ENCODE data around the gene MYRIP. TPM values are rescaled to one million over a fixed set of nuclear protein-coding genes. Genes with fewer than 3 reads are reported as not detected.

The MYRIP gene
- total and polyA plus RNA-seq, 2 of the 4 experiments (the other 2 are of a cell fraction): not detected

GRCh38 chr3:40116478-40117177 is 307.2 kb downstream of the MYRIP start:
- dilution Hi-C loops (cut with HindIII; ENCODE audit: low sequenced_read_pairs, unreplicated experiment): no loop called here
- no peak overlapping the region for H3K23ac ChIP-seq (ENCODE audit: low read depth, low read length)
- CTCF ChIA-PET: no interaction called here
- POLR2A ChIA-PET (ENCODE audit: unreplicated experiment): no interaction called here
- no peak overlapping the region for H3K18ac ChIP-seq (ENCODE audit: low read depth, low read length)
- no peak overlapping the region for H3K4ac ChIP-seq (ENCODE audit: low read depth, low read length)
- H4K20me1 ChIP-seq (ENCODE audit: insufficient read depth, low read length): no peaks in the 10 kb centered on the region
- no peak overlapping the region for H2BK15ac ChIP-seq (ENCODE audit: low read depth, low read length)
- no peak overlapping the region for H3K9ac ChIP-seq (ENCODE audit: low read depth, low read length)
- H3K27ac ChIP-seq (ENCODE audit: insufficient read depth, low read length): no peak overlapping the region
- H2AFZ ChIP-seq (replicated peaks; ENCODE audit: low read length, poor library complexity): no peak overlapping the region
- DNase-seq (peak; percentile 6), ATAC-seq (ENCODE audit: low read depth) (peak; percentile 35; the same call in 1 of the 2 replicates)
- H4K91ac ChIP-seq (ENCODE audit: insufficient read depth, low read depth, low read length): no peak overlapping the region
- H2BK5ac ChIP-seq (ENCODE audit: low read depth, low read length, poor library complexity, severe bottlenecking): no peak overlapping the region
- in situ Hi-C loops (cut with MboI; ENCODE audit: low sequenced_read_pairs): no loop called here
- WGBS, 2 experiments (ENCODE audit: extremely low coverage in 2 of 2, insufficient read length in 1 of 2): no CpG with 5 or more reads among the region's 9 CpGs
- no peak overlapping the region for H2BK20ac ChIP-seq (ENCODE audit: low read depth, low read length)
- H2AK5ac ChIP-seq (ENCODE audit: low read depth, low read length): no peak overlapping the region
- TF ChIP-seq SMC3 (IDR thresholded peaks at IDR 0.05; ENCODE audit: low read depth, low read length): no peak
- no peak for TF ChIP-seq ELK1 (IDR thresholded peaks at IDR 0.05; ENCODE audit: borderline replicate concordance, low read depth, low read length)
- TF ChIP-seq NFE2L2 (IDR thresholded peaks at IDR 0.05; ENCODE audit: low read depth, low read length): no peak
- no peak for TF ChIP-seq RAD21 (IDR thresholded peaks at IDR 0.05; ENCODE audit: low read length)
- TF ChIP-seq CTCF (conservative IDR thresholded peaks at IDR 0.05; ENCODE audit: low read depth, low read length): no peak
- no peak for TF ChIP-seq USF2 (IDR thresholded peaks at IDR 0.05; ENCODE audit: low read depth, low read length)
- TF ChIP-seq FOS (IDR thresholded peaks at IDR 0.05; ENCODE audit: low read depth, low read length): no peak
- no peak for TF ChIP-seq BHLHE40 (IDR thresholded peaks at IDR 0.05; ENCODE audit: low read depth, low read length)
- TF ChIP-seq MXI1 (IDR thresholded peaks at IDR 0.05; ENCODE audit: borderline replicate concordance, low read depth, low read length): no peak
- TF ChIP-seq POLR2A (IDR thresholded peaks at IDR 0.05; ENCODE audit: low read depth, low read length): no peak
- no peaks in the 10 kb centered on the region for H3K4me1 ChIP-seq (ENCODE audit: control insufficient read depth, insufficient read depth, low read length)
- H4K8ac ChIP-seq (ENCODE audit: low read depth in 2 of 2, low read length in 2 of 2): no peak overlapping the region
- no peak overlapping the region for H3K4me3 ChIP-seq (ENCODE audit: insufficient read depth, low read depth, low read length)
- no peaks in the 10 kb centered on the region for H3K9me1 ChIP-seq (ENCODE audit: insufficient read depth, low read length)
- no peaks in the 10 kb centered on the region for H3K36me3 ChIP-seq (ENCODE audit: control insufficient read depth, insufficient read depth, low read length)
- H3K79me1 ChIP-seq (ENCODE audit: low read depth in 1 of 2, low read length in 2 of 2): no peaks in the 10 kb centered on the region
- H4K5ac ChIP-seq (ENCODE audit: low read depth, low read length): no peak overlapping the region
- no peak overlapping the region for H2BK120ac ChIP-seq (ENCODE audit: low read depth, low read length)
- no peaks in the 10 kb centered on the region for H3K27me3 ChIP-seq (ENCODE audit: control insufficient read depth, insufficient read depth, low read length)
- no peak overlapping the region for H3K56ac ChIP-seq (ENCODE audit: extremely low read depth, insufficient read depth, low read length)
- no peak overlapping the region for H2AK9ac ChIP-seq (replicated peaks; ENCODE audit: low read depth, low read length, poor library complexity)
- peaks cover 16% of the 10 kb centered on the region for H3K9me3 ChIP-seq (ENCODE audit: control insufficient read depth, insufficient read depth, low read length)
- no peak overlapping the region for H3K14ac ChIP-seq (replicated peaks; ENCODE audit: low read depth, low read length)
- H3K4me2 ChIP-seq (ENCODE audit: low read depth, low read length): no peak overlapping the region
- intact Hi-C loops (cut with micrococcal nuclease): no loop called here
- BruUV-seq (replicated peaks): no TSS peak
